ENCODE results near the gene CFAP99. TPM values are rescaled to one million over a fixed set of nuclear protein-coding genes. Genes with fewer than 3 reads are reported as not detected.

Gene CFAP99
- total RNA-seq (2011; cell fraction: chromatin; rRNA removed; ENCODE audit: low replicate concordance), result 0.37 TPM in 1 of 2 replicates, not detected in the other
- total RNA-seq (2011; cell fraction: nucleolus; rRNA removed), result 0.17 TPM in 1 of 2 replicates, not detected in the other
- 0.66 TPM in 1 of 2 replicates, not detected in the other for total RNA-seq (2011; cell fraction: nucleoplasm; rRNA removed)
- total RNA-seq (2014; rRNA removed) (0.12 TPM in 1 of 2 replicates, not detected in the other), total RNA-seq (2014; rRNA removed; fragmentation: Illumina TruSeq; extraction: Trizol) (not detected in 2 replicates), total RNA-seq (2015; rRNA removed; fragmentation: Illumina TruSeq; extraction: Trizol) (not detected in 2 replicates), total RNA-seq (2021) (0.18 and 0.22 TPM in 2 replicates), polyA plus RNA-seq (2011; rRNA removed) (0.07 and 0.12 TPM in 2 replicates), polyA plus RNA-seq (2014; fragmentation: Illumina TruSeq; extraction: Trizol) (0.09 and 0.17 TPM in 2 replicates), polyA plus RNA-seq (2014; fragmentation: Nextera tagmentation; extraction: Ambion mirVana) (not detected), polyA plus RNA-seq (2014; rRNA removed) (not detected in 2 replicates), polyA minus RNA-seq (2011; rRNA and poly(A)+ RNA removed) (not detected in 2 replicates), Bru-seq, nascent RNA (percentile 16 among the genes with signal in this experiment), BruChase-seq, experiment 1, labeled RNA remaining after a 2-hour chase (percentile 10 among the genes with signal in this experiment), BruChase-seq, experiment 2, labeled RNA remaining after a 6-hour chase (percentile 5 among the genes with signal in this experiment)
- 0.07 and 0.12 TPM in 2 replicates for polyA plus RNA-seq (2011; cell fraction: cytosol; rRNA removed)
- polyA plus RNA-seq (2011; cell fraction: nucleus; rRNA removed), result 0.11 and 0.24 TPM in 2 replicates
- polyA plus RNA-seq (2012), result 0.23 and 0.32 TPM in 2 replicates
- polyA minus RNA-seq (2011; cell fraction: cytosol; rRNA and poly(A)+ RNA removed), result not detected in 2 replicates
- not detected in 2 replicates for polyA minus RNA-seq (2011; cell fraction: nucleus; rRNA and poly(A)+ RNA removed)
- long read RNA-seq, experiment 1, result 0 reads
- long read RNA-seq, experiment 2, result 0 reads
- long read RNA-seq, experiment 3, result 0 reads

DNA sequence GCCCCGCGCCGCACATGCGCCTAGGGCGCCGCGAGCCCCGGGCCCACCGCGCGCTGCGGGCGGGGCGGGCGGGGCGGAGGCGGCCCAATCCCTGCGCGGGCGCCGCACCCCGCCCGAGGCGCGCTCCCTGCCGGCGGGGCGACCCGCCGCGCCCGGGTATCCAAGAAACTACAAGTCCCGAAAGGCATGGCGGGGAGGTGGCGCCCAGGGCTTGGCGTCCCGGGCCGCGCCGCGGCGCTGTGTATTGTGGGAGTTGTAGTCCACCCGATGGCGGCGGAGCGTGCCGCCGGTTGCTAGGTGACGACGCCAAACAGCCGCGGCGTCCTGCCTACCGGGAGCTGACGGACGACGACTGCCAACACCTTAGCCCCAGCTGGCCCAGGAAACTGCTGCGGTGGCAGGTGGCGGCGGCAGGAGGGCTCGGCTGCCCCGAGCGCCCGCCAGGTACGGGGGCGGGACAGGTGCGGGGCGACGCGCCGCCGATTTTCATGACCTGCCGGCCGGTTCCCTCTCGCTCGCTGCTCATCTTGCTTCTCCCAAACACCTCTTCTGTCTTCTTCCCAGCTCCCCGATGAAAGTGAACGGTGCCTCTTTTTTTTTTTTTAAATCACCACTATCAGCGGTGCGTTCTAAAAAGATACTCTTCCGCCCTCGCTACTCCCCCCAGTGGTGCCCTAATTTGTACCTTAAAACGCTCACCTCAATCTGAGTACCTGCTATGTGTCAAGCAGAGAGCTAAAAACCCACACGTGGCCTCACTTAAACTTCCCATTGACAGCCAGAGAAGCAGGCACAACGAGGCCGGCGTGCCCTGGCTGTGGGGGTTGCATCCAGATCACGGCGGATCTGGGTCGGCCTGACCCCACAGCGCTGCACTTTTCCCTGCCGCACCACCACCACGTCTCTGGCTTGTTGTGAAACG is at the start of gene CFAP99:
TSS of gene CFAP99 (plus strand) at position 306 of the 922 bp plus-strand sequence.
- Histone ChIP-seq H3K4me3 (peak within 1 kb of the TSS; percentile 58), H3K4me1 (replicated peaks in 1 of 2; ENCODE audit: control insufficient read depth in 2 of 2, insufficient read depth in 2 of 2, low read length in 2 of 2) (peaks cover 32 to 57% of the 10 kb centered on the region in 2 experiments), H4K20me1 (replicated peaks; ENCODE audit: control insufficient read depth, insufficient read depth, low read length) (no peaks in the 10 kb centered on the region), H3K27me3 (ENCODE audit: control insufficient read depth in 2 of 2, insufficient read depth in 2 of 2, low read length in 2 of 2) (no peaks in the 10 kb centered on the region; a peak in 1 of 5 replicates), H3K9me1 (ENCODE audit: control insufficient read depth, insufficient read depth, low read length) (no peaks in the 10 kb centered on the region), H2AFZ (ENCODE audit: low read depth, low read length) (peak within 1 kb of the TSS; percentile 84), H3K36me3 (ENCODE audit: control insufficient read depth, insufficient read depth, low read length) (no peaks in the 10 kb centered on the region), H3K9me3 (replicated peaks; ENCODE audit: control insufficient read depth, insufficient read depth, low read depth, low read length) (no peaks in the 10 kb centered on the region), H3K27ac (ENCODE audit: extremely low read depth, low read depth, low read length) (peak within 1 kb of the TSS; percentile 45; the same call in 2 of the 3 replicates), H3K4me2 (ENCODE audit: insufficient read depth, low read length) (peak within 1 kb of the TSS; percentile 87), H3K79me2 (ENCODE audit: control insufficient read depth, insufficient read depth, low read length) (peaks cover 45% of the 10 kb centered on the region), H3K9ac (ENCODE audit: insufficient read depth in 1 of 2, low read depth in 2 of 2, low read length in 2 of 2) (peak within 1 kb of the TSS; percentile 36 to 91)
- FAIRE-seq, result peak; percentile 89
- ChIA-PET CTCF (ENCODE audit: low intra/inter-chr PET ratio) (no interaction called here), POLR2A (interaction anchor here (0.5 to 1.5 kb wide), 5 partner anchors 15 to 674 kb away, joined by 3 read pairs; no protein-coding TSS in a partner anchor)
- ATAC-seq, result peak; percentile 84
- intact Hi-C loops (cut with micrococcal nuclease), result loop anchor here (5.0 to 10.0 kb wide), 4 partner anchors 37 to 547 kb away; partner anchors contain the start of genes HAUS3, MXD4, NSD2 and POLN
- WGBS (ENCODE audit: insufficient coverage, low coverage, missing lambda C conversion rate), result 2% methylated on average over 52 of the region's 94 CpGs
- in situ Hi-C loops (cut with MboI), result no loop called here
- BruUV-seq (replicated peaks), result no TSS peak
- peak; percentile 95 to 98 (median 96) for DNase-seq (ENCODE audit: extremely low read depth in 1 of 4, low spot score in 3 of 4)
- no peak for TF ChIP-seq CBX8 (IDR thresholded peaks at IDR 0.05; ENCODE audit: borderline replicate concordance, extremely low read depth, low read depth, low read length, poor library complexity, severe bottlenecking)
- TF ChIP-seq, protein P1, sequence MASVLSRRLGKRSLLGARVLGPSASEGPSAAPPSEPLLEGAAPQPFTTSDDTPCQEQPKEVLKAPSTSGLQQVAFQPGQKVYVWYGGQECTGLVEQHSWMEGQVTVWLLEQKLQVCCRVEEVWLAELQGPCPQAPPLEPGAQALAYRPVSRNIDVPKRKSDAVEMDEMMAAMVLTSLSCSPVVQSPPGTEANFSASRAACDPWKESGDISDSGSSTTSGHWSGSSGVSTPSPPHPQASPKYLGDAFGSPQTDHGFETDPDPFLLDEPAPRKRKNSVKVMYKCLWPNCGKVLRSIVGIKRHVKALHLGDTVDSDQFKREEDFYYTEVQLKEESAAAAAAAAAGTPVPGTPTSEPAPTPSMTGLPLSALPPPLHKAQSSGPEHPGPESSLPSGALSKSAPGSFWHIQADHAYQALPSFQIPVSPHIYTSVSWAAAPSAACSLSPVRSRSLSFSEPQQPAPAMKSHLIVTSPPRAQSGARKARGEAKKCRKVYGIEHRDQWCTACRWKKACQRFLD (CRISPR knock-in tag; IDR thresholded peaks at IDR 0.05), result peak; percentile 91
- TF ChIP-seq, protein P2, sequence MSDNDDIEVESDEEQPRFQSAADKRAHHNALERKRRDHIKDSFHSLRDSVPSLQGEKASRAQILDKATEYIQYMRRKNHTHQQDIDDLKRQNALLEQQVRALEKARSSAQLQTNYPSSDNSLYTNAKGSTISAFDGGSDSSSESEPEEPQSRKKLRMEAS (CRISPR knock-in tag; IDR thresholded peaks at IDR 0.05), result peak; percentile 86
- TF ChIP-seq, protein P3, sequence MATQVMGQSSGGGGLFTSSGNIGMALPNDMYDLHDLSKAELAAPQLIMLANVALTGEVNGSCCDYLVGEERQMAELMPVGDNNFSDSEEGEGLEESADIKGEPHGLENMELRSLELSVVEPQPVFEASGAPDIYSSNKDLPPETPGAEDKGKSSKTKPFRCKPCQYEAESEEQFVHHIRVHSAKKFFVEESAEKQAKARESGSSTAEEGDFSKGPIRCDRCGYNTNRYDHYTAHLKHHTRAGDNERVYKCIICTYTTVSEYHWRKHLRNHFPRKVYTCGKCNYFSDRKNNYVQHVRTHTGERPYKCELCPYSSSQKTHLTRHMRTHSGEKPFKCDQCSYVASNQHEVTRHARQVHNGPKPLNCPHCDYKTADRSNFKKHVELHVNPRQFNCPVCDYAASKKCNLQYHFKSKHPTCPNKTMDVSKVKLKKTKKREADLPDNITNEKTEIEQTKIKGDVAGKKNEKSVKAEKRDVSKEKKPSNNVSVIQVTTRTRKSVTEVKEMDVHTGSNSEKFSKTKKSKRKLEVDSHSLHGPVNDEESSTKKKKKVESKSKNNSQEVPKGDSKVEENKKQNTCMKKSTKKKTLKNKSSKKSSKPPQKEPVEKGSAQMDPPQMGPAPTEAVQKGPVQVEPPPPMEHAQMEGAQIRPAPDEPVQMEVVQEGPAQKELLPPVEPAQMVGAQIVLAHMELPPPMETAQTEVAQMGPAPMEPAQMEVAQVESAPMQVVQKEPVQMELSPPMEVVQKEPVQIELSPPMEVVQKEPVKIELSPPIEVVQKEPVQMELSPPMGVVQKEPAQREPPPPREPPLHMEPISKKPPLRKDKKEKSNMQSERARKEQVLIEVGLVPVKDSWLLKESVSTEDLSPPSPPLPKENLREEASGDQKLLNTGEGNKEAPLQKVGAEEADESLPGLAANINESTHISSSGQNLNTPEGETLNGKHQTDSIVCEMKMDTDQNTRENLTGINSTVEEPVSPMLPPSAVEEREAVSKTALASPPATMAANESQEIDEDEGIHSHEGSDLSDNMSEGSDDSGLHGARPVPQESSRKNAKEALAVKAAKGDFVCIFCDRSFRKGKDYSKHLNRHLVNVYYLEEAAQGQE (IDR thresholded peaks at IDR 0.05; ENCODE audit: borderline replicate concordance), result peak; percentile 39
- TF ChIP-seq, protein P3 (CRISPR knock-in tag; IDR thresholded peaks at IDR 0.05; ENCODE audit: low read depth), result no peak

All from K562 (cell line).